ENCODE results near the gene GAS2L1.

GRCh38 chr22:29305836-29306174 is 645 bp upstream of the GAS2L1 start:
- TF ChIP-seq CTCF (IDR thresholded peaks at IDR 0.05) (no peak), POLR2A (IDR thresholded peaks at IDR 0.05) (no peak)

All from stomach (tissue), 4 donors.